Adrenal gland (tissue), 5 donors: Measurements from ENCODE around the gene SPAG17.

Experiments
- POLR2A ChIP-seq, 2 donors: fragments of 450-650 bp; IDR thresholded peaks; one replicate each; pipeline ENCODE4 v1.6.1; 2017; ENCODE audit warnings: antibody characterized with exemption in 2 of 2, mild to moderate bottlenecking in 2 of 2, moderate library complexity in 1 of 2
- TF ChIP-seq, protein P1 (sequence below), 6 experiments: fragments of 450-650 bp in 4 of 6; fragments of 200-600 bp in 2 of 6; sonication (generic) in 1 of 6; IDR thresholded peaks; 1 replicate in 5 of 6; 2 replicates in 1 of 6; pipeline versions ENCODE4 v1.5.1 to v1.8.0; 2016 to 2021; ENCODE audit warnings: antibody characterized with exemption in 6 of 6, mild to moderate bottlenecking in 2 of 6, moderate library complexity in 1 of 6
- donor health status: DM: no; HTN: no; CAD: no.

GRCh38 chr1:118013336-118013735 is 171.7 kb downstream of the SPAG17 start:
- TF ChIP-seq, protein P1, sequence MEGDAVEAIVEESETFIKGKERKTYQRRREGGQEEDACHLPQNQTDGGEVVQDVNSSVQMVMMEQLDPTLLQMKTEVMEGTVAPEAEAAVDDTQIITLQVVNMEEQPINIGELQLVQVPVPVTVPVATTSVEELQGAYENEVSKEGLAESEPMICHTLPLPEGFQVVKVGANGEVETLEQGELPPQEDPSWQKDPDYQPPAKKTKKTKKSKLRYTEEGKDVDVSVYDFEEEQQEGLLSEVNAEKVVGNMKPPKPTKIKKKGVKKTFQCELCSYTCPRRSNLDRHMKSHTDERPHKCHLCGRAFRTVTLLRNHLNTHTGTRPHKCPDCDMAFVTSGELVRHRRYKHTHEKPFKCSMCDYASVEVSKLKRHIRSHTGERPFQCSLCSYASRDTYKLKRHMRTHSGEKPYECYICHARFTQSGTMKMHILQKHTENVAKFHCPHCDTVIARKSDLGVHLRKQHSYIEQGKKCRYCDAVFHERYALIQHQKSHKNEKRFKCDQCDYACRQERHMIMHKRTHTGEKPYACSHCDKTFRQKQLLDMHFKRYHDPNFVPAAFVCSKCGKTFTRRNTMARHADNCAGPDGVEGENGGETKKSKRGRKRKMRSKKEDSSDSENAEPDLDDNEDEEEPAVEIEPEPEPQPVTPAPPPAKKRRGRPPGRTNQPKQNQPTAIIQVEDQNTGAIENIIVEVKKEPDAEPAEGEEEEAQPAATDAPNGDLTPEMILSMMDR (IDR thresholded peaks at IDR 0.05), result no peak
- TF ChIP-seq POLR2A (IDR thresholded peaks at IDR 0.05), result no peak
